Naive thymus-derived CD8-positive, alpha-beta T cell (primary cell): ENCODE measurements around the gene USP36. TPM values are rescaled to one million over a fixed set of nuclear protein-coding genes. Genes with fewer than 3 reads are reported as not detected.

Experiments
- polyA plus RNA-seq, 3 donors: library from polyadenylated mRNA; unstranded; fragments of 300-500 nt; fragmentation: Illumina TruSeq; gene quantifications; one replicate each; pipeline ENCODE4 v1.2.3, GENCODE V29; 2021
- total RNA-seq, 8 experiments: library from RNA in 2 of 8; stranded (reverse) in 2 of 8; gene quantifications; one replicate each; pipeline ENCODE4 v1.2.3 and lab custom pipeline; 2021 to 2026

The USP36 gene
- total and polyA plus RNA-seq, 5 experiments from 2014 or later = 27.5 to 156 (median 45.1) TPM

Other genes starting within 250 kb of the USP36 start
- gene CYTH1, start 58.5 kb downstream of the USP36 start, total RNA-seq = 100 to 1,000 TPM; 415 to 423 TPM
- gene CYTH1, start 58.5 kb downstream of the USP36 start, polyA plus RNA-seq = 100 to 1,000 TPM; 220 to 320 (median 243) TPM
- gene CEP295NL, start 62.4 kb upstream of the USP36 start, total RNA-seq = under 1 TPM in 1 of 2 experiments, not detected in 1; 0.86 TPM
- not detected for gene CEP295NL, start 62.4 kb upstream of the USP36 start, polyA plus RNA-seq
- gene TIMP2, start 84.6 kb upstream of the USP36 start, total RNA-seq = 1 to 10 TPM; 6.2 to 7.3 TPM
- under 1 TPM; 0.22 to 0.75 (median 0.60) TPM for gene TIMP2, start 84.6 kb upstream of the USP36 start, polyA plus RNA-seq
- 10 to 100 TPM; 50.5 to 54.4 TPM for gene LGALS3BP, start 139.1 kb upstream of the USP36 start, total RNA-seq
- gene LGALS3BP, start 139.1 kb upstream of the USP36 start, polyA plus RNA-seq = 10 to 100 TPM; 51.5 to 90.6 (median 88.6) TPM
- 10 to 100 TPM; 30.5 to 34.6 TPM for gene CANT1, start 168.9 kb upstream of the USP36 start, total RNA-seq
- gene CANT1, start 168.9 kb upstream of the USP36 start, polyA plus RNA-seq = 1 to 10 TPM; 6.1 to 9.4 (median 6.2) TPM
- gene C1QTNF1, start 183.4 kb upstream of the USP36 start, total RNA-seq = not detected
- not detected for gene C1QTNF1, start 183.4 kb upstream of the USP36 start, polyA plus RNA-seq
- 100 to 1,000 TPM; 162 to 165 TPM for gene ENGASE, start 234.0 kb upstream of the USP36 start, total RNA-seq
- 1 to 10 TPM; 1.6 to 6.2 (median 3.9) TPM for gene ENGASE, start 234.0 kb upstream of the USP36 start, polyA plus RNA-seq